Trophoblast cell (in vitro differentiated cells and primary cell): ENCODE measurements around the gene DZIP1L.
A peak's percentile ranks its signal among the peaks of the same experiment; 100 is the strongest.
"Not testable (repeated sequence)": the region's sequence is repeated elsewhere in the genome, so short reads cannot be mapped to it uniquely, and the experiment has no call there.

Experiments used
- DNase-seq, 2 donors: peaks; one replicate each; pipeline ENCODE4 v3.0.0-alpha.2; 2016
- H2AFZ ChIP-seq: 2 replicates; pipeline ENCODE4 v1.6.1; 2013; ENCODE audit warnings: low read length, moderate library complexity, mild to moderate bottlenecking; ENCODE audit not compliant: insufficient read depth, poor library complexity
- H2AK5ac ChIP-seq: 2 replicates; pipeline ENCODE4 v1.6.1; 2013; ENCODE audit warnings: mild to moderate bottlenecking, low read length
- H2BK120ac ChIP-seq: 2 replicates; pipeline ENCODE4 v1.6.1; 2013; ENCODE audit warnings: low read length, mild to moderate bottlenecking, moderate library complexity; ENCODE audit not compliant: insufficient read depth, poor library complexity
- H2BK12ac ChIP-seq: 2 replicates; pipeline ENCODE4 v1.6.1; 2013; ENCODE audit warnings: mild to moderate bottlenecking, low read length, moderate library complexity
- H2BK5ac ChIP-seq: 2 replicates; pipeline ENCODE4 v1.6.1; 2013; ENCODE audit warnings: low read length, low read depth, moderate library complexity, mild to moderate bottlenecking; ENCODE audit not compliant: poor library complexity
- H3K14ac ChIP-seq: 2 replicates; pipeline ENCODE4 v1.6.1; 2013; ENCODE audit warnings: mild to moderate bottlenecking, low read length
- H3K18ac ChIP-seq: 2 replicates; pipeline ENCODE4 v1.6.1; 2013; ENCODE audit warnings: mild to moderate bottlenecking, low read length
- H3K23ac ChIP-seq: 2 replicates; pipeline ENCODE4 v1.6.1; 2013; ENCODE audit warnings: low read length
- H3K27ac ChIP-seq: 2 replicates; pipeline ENCODE4 v1.5.1; 2013; ENCODE audit warnings: low read depth, mild to moderate bottlenecking, inconsistent platforms, low read length, moderate library complexity
- H3K27me3 ChIP-seq: 2 replicates; pipeline ENCODE4 v1.6.1; 2013; ENCODE audit warnings: inconsistent platforms, mild to moderate bottlenecking, low read length, moderate library complexity; ENCODE audit not compliant: insufficient read depth
- H3K36me3 ChIP-seq, 2 experiments: 1 replicate in 1 of 2; 2 replicates in 1 of 2; pipeline ENCODE4 v1.6.1; 2013; ENCODE audit warnings: low read length in 2 of 2, mild to moderate bottlenecking in 2 of 2, moderate library complexity in 1 of 2; ENCODE audit not compliant: insufficient read depth in 2 of 2, control insufficient read depth in 1 of 2
- H3K4ac ChIP-seq: 2 replicates; pipeline ENCODE4 v1.6.1; 2013; ENCODE audit warnings: low read depth, mild to moderate bottlenecking, low read length, moderate library complexity
- H3K4me1 ChIP-seq, 2 experiments: 1 replicate in 1 of 2; 2 replicates in 1 of 2; pipeline ENCODE4 v1.6.1; 2013; ENCODE audit warnings: low read length in 2 of 2, mild to moderate bottlenecking in 2 of 2, moderate library complexity in 1 of 2; ENCODE audit not compliant: insufficient read depth in 2 of 2, control insufficient read depth in 1 of 2
- H3K4me2 ChIP-seq: 2 replicates; pipeline ENCODE4 v1.6.1; 2013; ENCODE audit warnings: inconsistent platforms, mild to moderate bottlenecking, low read length, moderate library complexity
- H3K4me3 ChIP-seq: 2 replicates; pipeline ENCODE4 v1.5.1; 2013; ENCODE audit warnings: mild to moderate bottlenecking, low read depth, low read length, inconsistent platforms
- H3K79me1 ChIP-seq: one replicate; pipeline ENCODE4 v1.6.1; 2013; ENCODE audit warnings: low read length
- H3K79me2 ChIP-seq: 2 replicates; pipeline ENCODE4 v1.6.1; 2013; ENCODE audit warnings: low read length, mild to moderate bottlenecking; ENCODE audit not compliant: control insufficient read depth, insufficient read depth, poor library complexity
- H3K9ac ChIP-seq: 2 replicates; pipeline ENCODE4 v1.6.1; 2013; ENCODE audit warnings: mild to moderate bottlenecking, low read length
- H3K9me3 ChIP-seq: 2 replicates; pipeline ENCODE4 v1.6.1; 2013; ENCODE audit warnings: low read depth, mild to moderate bottlenecking, control low read depth, inconsistent platforms, low read length; ENCODE audit not compliant: insufficient read depth
- H4K12ac ChIP-seq: 2 replicates; pipeline ENCODE4 v1.6.1; 2013; ENCODE audit warnings: low read depth, mild to moderate bottlenecking, low read length, moderate library complexity
- H4K8ac ChIP-seq: 2 replicates; pipeline ENCODE4 v1.6.1; 2013; ENCODE audit warnings: low read depth, mild to moderate bottlenecking, low read length, moderate library complexity
- H4K91ac ChIP-seq: one replicate; pipeline ENCODE4 v1.6.1; 2013; ENCODE audit warnings: low read depth, mild to moderate bottlenecking, low read length, moderate library complexity
- WGBS: extraction: QIAGEN DNeasy Blood & Tissue Kit; methylation state at CpG from one replicate; pipeline ENCODE4 v1.1.7; 2013; ENCODE audit warnings: missing lambda C conversion rate; ENCODE audit not compliant: insufficient read length, insufficient coverage; ENCODE audit errors: extremely low coverage; 5-methylcytosine and 5-hydroxymethylcytosine counted together

The DZIP1L gene

DNA sequence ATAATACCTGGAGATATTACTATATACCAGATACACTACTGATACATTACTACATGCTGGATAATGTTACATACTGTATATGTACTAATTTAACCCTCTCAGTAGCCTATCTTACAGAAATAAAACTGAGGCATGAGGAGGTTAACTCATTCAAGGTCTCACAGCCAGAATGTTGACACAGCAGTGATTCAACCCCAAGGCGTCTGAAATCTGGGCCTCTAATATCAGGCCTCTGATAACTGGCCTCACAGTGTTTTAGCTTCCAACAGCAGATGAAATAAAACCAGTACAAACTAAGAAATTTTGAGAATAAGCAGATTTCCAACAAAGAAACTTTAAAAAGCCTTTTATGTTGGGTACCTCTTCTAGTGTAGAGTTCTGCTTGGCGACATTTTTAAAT is 23.4 kb downstream of the DZIP1L start:
- WGBS, result no CpG with 5 or more reads among the region's 2 CpGs
- Histone ChIP-seq H4K8ac (no peak overlapping the region), H4K91ac (no peak overlapping the region), H3K4ac (no peak overlapping the region), H2AK5ac (no peak overlapping the region), H3K4me1 (no peaks in the 10 kb centered on the region), H3K27me3 (no peaks in the 10 kb centered on the region), H3K23ac (no peak overlapping the region), H3K9me3 (no peaks in the 10 kb centered on the region), H2BK120ac (no peak overlapping the region), H3K9ac (no peak overlapping the region), H4K12ac (no peak overlapping the region), H3K18ac (no peak overlapping the region), H3K4me3 (no peak overlapping the region), H3K27ac (no peak overlapping the region), H3K14ac (no peak overlapping the region), H3K36me3 (peaks cover 2 to 3% of the 10 kb centered on the region in 2 experiments), H2BK5ac (no peak overlapping the region), H3K79me2 (no peaks in the 10 kb centered on the region), H2BK12ac (no peak overlapping the region), H3K79me1 (no peaks in the 10 kb centered on the region), H3K4me2 (no peak overlapping the region), H2AFZ (no peak overlapping the region)
- no peak for DNase-seq

DNA sequence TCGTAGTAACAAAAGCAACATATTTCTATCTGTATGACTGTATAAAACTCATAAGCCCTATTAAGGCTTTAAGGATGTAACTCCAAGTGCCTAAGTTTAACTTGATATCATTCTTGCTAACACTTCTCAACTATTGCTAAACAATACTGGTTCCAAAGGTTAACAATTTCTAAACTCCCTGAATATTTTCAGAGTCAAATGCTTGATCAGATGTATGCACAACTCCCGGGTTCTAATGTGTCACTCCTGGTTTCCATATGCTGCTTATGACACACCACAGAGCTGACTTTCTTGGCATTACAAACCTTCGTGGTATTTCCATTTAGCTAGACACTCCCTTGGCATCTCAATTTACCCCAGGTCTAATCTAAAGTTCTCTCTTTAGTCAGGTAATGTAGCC is 26.3 kb downstream of the DZIP1L start:
- WGBS, result no CpG with 5 or more reads among the region's 3 CpGs
- Histone ChIP-seq H2BK120ac (no peak overlapping the region), H3K36me3 (peaks cover 5 to 10% of the 10 kb centered on the region in 2 experiments), H3K79me2 (no peaks in the 10 kb centered on the region), H3K4me3 (no peak overlapping the region), H3K27ac (no peak overlapping the region), H3K14ac (no peak overlapping the region), H3K23ac (no peak overlapping the region), H2AFZ (no peak overlapping the region), H3K9ac (no peak overlapping the region), H2AK5ac (no peak overlapping the region), H3K18ac (no peak overlapping the region), H3K4ac (no peak overlapping the region), H4K8ac (no peak overlapping the region), H4K12ac (no peak overlapping the region), H2BK5ac (no peak overlapping the region), H3K9me3 (no peaks in the 10 kb centered on the region), H3K4me2 (no peak overlapping the region), H3K4me1 (peaks cover 0 to under 1% of the 10 kb centered on the region in 2 experiments), H3K79me1 (no peaks in the 10 kb centered on the region), H2BK12ac (no peak overlapping the region), H4K91ac (no peak overlapping the region), H3K27me3 (no peaks in the 10 kb centered on the region)
- DNase-seq, result peak; percentile 77 to 92

DNA sequence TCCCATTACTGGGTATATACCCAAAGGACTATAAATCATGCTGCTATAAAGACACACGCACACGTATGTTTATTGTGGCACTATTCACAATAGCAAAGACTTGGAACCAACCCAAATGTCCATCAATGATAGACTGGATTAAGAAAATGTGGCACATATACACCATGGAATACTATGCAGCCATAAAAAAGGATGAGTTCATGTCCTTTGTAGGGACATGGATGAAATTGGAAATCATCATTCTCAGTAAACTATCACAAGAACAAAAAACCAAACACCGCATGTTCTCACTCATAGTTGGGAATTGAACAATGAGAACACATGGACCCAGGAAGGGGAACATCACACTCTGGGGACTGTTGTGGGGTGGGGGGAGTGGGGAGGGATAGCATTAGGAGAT is 29.7 kb downstream of the DZIP1L start:
- peaks cover 11 to 19% of the 10 kb centered on the region in 2 experiments for H3K4me1 ChIP-seq
- H4K8ac ChIP-seq, H3K27me3 ChIP-seq, H2BK12ac ChIP-seq, H3K14ac ChIP-seq, H3K4ac ChIP-seq, H2AFZ ChIP-seq, H3K27ac ChIP-seq, H3K79me2 ChIP-seq, H3K18ac ChIP-seq, H2BK5ac ChIP-seq, H3K4me2 ChIP-seq, H2BK120ac ChIP-seq, H4K91ac ChIP-seq, H3K79me1 ChIP-seq, H2AK5ac ChIP-seq, H3K23ac ChIP-seq, H4K12ac ChIP-seq, H3K4me3 ChIP-seq, H3K9ac ChIP-seq, H3K9me3 ChIP-seq, DNase-seq: not testable (repeated sequence)
- no CpG with 5 or more reads among the region's 3 CpGs for WGBS
- H3K36me3 ChIP-seq, result peaks cover 5 to 13% of the 10 kb centered on the region in 2 experiments

DNA sequence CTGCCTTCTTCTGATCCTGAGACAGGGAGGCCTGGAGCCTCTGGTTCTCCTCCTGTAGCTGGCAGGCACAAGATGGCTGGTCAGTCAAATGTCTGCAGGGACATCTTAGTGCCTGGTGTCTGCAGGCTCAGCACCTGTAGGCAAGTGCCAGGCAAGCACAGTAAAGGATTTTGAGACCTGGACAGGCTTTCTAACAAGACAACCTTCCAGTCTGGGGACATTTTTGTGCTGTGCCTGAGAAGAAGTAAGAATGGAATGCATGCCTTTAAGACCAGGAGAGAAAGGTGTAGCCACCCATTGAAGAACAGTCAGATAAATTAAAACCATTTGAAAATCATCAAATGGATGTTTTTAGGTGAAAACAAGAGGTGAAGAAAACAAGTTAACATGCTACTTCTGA is 31.2 kb downstream of the DZIP1L start:
- H3K79me1 ChIP-seq, result peaks cover 2% of the 10 kb centered on the region
- H2AK5ac ChIP-seq, result no peak overlapping the region
- H2BK5ac ChIP-seq, result no peak overlapping the region
- no peak overlapping the region for H2AFZ ChIP-seq
- H3K27ac ChIP-seq, result no peak overlapping the region
- no peaks in the 10 kb centered on the region for H3K79me2 ChIP-seq
- H3K23ac ChIP-seq, result no peak overlapping the region
- H4K91ac ChIP-seq, result no peak overlapping the region
- no peaks in the 10 kb centered on the region for H3K27me3 ChIP-seq
- DNase-seq, result peak; percentile 65 to 85
- H4K12ac ChIP-seq, result no peak overlapping the region
- no peak overlapping the region for H3K4me3 ChIP-seq
- no peak overlapping the region for H3K4ac ChIP-seq
- H2BK12ac ChIP-seq, result no peak overlapping the region
- H3K4me1 ChIP-seq, result peaks cover 11 to 19% of the 10 kb centered on the region in 2 experiments
- H3K4me2 ChIP-seq, result no peak overlapping the region
- no peak overlapping the region for H2BK120ac ChIP-seq
- no peak overlapping the region for H4K8ac ChIP-seq
- H3K36me3 ChIP-seq, result peaks cover 5 to 13% of the 10 kb centered on the region in 2 experiments
- no peak overlapping the region for H3K18ac ChIP-seq
- no peaks in the 10 kb centered on the region for H3K9me3 ChIP-seq
- H3K9ac ChIP-seq, result no peak overlapping the region
- no peak overlapping the region for H3K14ac ChIP-seq
